Epithelial cell of alveolus of lung (primary cell): ENCODE data around the gene ZNF264. TPM values are rescaled to one million over a fixed set of nuclear protein-coding genes. Genes with fewer than 3 reads are reported as not detected.

Source experiments
- total RNA-seq: library from RNA; depleted of rRNA; stranded (reverse); fragments of >200 nt; gene quantifications from 2 replicates; pipeline ENCODE4 v1.2.1, GENCODE V29; 2015

ZNF264 gene
- 16.3 and 23.6 TPM in 2 replicates for total RNA-seq

DNA sequence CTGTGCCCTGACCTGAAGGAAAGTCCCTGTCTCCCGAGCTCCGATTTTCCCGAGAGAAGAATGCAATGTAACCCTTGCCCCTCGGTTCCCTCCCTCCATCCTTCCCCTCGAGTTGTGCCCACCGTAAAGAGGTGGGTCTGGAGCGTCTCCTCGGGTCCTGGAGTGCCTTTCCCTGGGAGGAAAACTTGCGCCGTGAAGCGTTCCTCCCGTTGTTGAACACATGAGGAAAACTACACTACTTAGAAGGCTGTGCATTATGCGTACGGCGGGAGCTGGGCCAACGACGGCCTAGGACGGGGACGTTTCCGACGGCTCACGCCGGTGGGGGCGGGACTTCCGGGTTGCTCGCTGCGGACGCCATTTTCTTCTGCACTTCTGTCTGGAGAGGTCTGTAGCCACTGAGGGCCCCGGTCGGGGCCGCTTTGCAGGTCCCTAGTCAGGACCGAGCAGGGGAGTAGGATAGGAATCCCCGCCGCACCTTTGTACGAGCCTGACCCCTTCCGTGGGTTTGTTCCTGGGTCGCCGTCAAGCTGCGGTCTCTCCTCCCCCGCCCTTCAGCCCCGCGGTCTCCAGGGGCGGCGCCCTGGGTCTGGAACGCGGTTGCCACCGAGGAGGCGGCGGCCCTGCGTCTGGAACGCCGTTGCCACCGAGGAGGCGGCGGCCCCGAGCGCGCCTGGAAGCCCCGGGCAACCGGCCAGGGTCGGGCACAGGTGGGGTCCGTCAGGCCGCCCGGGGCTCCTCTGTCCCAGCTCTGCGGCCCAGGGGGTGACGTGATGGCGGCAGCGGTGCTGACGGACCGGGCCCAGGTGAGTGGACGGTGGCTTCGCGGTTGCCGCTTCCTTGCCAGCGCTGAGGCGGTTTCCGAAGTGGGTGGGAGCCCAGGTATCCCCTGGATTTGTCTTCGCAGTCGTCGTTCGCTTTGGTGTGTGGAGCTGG is at the start of gene ZNF264:
ZNF264 (plus strand) TSS at position 360 of the 936 bp plus-strand sequence; CDS start at position 774, 414 bp downstream.

DNA sequence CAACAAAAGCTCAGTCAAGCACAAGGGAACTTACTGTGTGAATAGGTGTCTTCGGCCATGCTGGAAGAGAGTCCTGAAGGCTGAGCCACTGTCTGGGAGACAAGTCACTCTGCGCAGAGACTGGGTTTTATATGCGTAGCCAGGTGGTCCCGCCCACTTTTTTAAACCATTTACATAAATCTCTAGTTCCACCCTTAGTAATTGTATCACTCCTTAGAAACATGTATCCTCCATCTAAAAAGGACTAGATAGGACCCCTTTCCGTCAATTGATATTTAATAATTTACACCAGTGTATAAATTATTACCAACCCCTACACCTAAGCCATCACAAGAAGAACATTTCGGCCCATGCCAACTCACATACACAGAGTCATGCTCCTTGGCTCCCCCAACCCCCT is 23.9 kb upstream of the ZNF264 start, which contains the start of gene DUXA:
DUXA (minus strand) TSS at position 101 of the 400 bp plus-strand sequence; CDS start at position 59, 42 bp downstream.

DNA sequence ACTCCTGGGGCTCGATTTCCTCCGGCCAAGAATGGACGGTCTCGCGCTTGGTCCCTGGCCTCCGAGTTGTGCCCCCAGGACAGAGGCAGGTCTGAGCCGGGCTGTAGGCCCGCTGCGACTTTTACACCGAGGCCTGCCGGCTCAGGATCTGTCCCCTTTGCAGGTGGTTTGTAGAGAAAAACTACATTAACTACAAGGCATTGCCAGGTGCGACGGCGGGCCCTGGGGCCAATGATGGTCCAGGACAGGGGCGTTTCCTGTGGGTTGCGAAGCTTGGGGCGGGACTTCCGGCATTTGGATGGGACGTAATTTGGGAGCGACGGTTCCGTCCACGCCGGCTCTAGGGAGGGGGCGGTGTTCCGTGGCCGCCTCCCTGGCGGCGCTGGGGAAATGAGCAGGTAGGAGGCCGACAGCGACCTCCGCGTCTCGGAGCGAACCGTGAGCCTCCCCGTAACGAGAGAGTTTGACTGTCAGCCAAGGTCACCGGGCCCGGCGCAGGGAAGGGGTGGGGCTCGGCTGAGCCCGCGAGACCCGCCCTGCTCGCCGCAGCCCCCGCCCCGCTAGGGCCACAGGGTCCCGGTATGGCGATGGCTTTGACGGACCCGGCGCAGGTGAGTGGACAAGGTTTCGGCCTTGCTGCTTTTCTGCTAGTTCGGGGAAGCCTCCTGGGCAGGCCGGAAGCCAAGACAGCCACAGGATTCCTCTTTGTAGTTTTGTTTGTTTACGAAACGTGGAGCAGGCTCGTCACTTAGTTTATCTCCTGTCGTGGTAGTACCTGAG is 49.2 kb downstream of the ZNF264 start, which contains the start of gene ZNF805:
ZNF805 (plus strand) TSS at position 322 of the 780 bp plus-strand sequence; CDS start at position 582, 260 bp downstream.

Other genes starting within 250 kb of the ZNF264 start
- not detected in 2 replicates for gene USP29, start 71.5 kb upstream of the ZNF264 start, total RNA-seq
- not detected in 2 replicates for gene ZIM3, start 46.3 kb upstream of the ZNF264 start, total RNA-seq
- not detected in 2 replicates for gene DUXA, start 24.0 kb upstream of the ZNF264 start, total RNA-seq
- 1.4 and 6.9 TPM in 2 replicates for gene AURKC, start 39.5 kb downstream of the ZNF264 start, total RNA-seq
- gene ZNF805, start 49.1 kb downstream of the ZNF264 start, total RNA-seq, result 7.3 and 13.3 TPM in 2 replicates
- gene ZNF460, start 89.0 kb downstream of the ZNF264 start, total RNA-seq, result 29.3 and 55.3 TPM in 2 replicates
- 5.3 and 8.2 TPM in 2 replicates for gene ZNF543, start 129.0 kb downstream of the ZNF264 start, total RNA-seq
- 4.9 and 13.0 TPM in 2 replicates for gene ZNF304, start 159.8 kb downstream of the ZNF264 start, total RNA-seq
- gene TRAPPC2B, start 172.1 kb downstream of the ZNF264 start, total RNA-seq, result 18.5 and 37.4 TPM in 2 replicates
- gene ZNF547, start 172.1 kb downstream of the ZNF264 start, total RNA-seq, result 0.78 and 3.0 TPM in 2 replicates
- 6.1 and 9.8 TPM in 2 replicates for gene ZNF548, start 198.4 kb downstream of the ZNF264 start, total RNA-seq
- gene ZNF17, start 219.7 kb downstream of the ZNF264 start, total RNA-seq, result 3.2 and 9.5 TPM in 2 replicates
- gene ZNF749, start 243.8 kb downstream of the ZNF264 start, total RNA-seq, result 6.9 and 7.2 TPM in 2 replicates